ENCODE results near the gene BCL11A.

BCL11A gene

DNA sequence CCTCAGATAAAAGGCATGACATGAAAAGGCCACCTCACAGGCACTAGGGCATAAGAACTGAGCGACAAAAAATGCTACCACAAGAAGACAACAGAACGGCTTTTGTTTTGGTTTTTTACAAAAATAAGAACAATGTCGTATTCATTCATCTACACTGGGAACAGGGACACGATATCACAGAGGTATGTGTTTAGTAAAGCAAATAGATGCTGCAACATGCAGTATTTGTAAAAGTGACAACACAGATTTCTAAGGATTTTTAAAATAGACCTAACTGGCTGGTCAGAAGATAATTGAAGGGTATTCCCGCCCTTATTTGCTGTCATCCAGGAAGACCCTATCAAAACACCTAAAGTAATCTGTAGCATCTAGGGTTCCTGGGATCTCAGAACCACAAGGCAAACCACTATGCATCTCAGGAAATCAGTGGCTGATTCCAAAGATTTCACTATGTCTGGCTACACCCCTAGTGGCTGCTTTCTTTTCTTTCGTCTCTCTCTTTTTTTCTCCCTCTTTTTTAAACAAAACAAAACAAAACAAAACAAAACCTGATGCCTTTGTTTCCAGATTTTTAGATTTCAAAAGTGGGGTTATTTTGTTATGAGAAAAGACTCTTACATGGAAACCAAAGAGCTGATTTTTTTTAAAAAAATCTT lies 97.2 kb downstream of the BCL11A start:
- no peak for DNase-seq

DNA sequence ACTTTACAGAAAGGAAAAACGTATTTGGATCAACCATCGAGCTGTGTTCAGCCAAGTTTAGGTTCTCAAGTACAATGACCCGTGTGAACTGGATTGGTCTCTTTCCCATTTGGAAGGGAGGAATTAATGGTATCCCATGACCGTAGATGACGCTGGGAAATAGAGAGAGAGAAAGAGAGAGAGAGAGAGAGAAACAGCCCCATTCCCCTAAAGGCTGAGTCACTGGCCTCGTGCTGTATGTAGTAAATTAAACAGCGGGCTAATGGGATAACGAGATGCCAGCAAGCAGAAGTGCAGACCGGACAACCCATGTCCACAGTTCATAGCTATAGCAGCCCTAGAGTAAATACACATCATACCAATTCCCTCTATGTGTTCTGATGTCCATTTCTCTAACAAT lies 99.6 kb downstream of the BCL11A start:
- DNase-seq: no peak

DNA sequence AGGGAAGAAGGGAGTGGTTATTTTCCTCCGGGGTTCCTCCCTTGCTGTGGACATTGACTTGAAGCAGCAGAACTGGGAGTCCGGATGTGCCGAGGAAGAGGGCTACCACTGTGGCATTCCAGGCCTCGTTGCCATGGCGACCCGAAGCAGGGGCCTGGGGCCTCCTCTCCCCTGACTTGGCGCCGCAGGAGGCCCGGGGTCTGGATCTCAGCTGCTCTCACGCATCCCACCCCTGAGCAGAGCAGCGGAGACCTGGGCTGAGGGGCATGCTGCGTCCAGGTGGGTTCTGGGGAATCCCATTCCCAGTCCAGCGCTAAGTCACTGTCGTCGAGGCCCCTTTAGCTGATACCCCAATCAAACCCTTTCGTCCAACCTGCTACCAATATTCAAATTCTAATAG lies 100.2 kb downstream of the BCL11A start:
- no peak for DNase-seq

DNA sequence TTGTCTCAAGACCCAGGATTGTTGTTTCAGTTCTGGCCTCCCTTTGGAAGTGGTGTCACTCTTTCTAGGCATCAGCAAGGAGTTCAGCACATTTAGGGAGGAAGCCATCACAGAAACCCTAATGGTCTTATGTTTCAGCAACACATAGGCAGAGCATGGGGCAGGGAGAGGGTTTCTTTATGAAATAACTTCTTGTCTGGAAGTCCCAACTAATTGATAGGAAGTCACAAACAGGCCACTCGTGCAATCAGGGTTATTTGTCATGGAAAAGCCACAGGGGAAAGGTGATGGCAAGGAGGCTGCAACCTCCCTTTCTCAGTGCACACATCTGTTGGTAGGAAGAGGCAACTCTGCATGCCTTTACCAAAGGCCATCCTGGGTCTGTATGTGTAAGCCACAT lies 103.0 kb downstream of the BCL11A start:
- DNase-seq: no peak

- no peak for DNase-seq
These were observed 105.5 kb downstream of the BCL11A start for GRCh38 chr2:60447943-60448342.

DNA sequence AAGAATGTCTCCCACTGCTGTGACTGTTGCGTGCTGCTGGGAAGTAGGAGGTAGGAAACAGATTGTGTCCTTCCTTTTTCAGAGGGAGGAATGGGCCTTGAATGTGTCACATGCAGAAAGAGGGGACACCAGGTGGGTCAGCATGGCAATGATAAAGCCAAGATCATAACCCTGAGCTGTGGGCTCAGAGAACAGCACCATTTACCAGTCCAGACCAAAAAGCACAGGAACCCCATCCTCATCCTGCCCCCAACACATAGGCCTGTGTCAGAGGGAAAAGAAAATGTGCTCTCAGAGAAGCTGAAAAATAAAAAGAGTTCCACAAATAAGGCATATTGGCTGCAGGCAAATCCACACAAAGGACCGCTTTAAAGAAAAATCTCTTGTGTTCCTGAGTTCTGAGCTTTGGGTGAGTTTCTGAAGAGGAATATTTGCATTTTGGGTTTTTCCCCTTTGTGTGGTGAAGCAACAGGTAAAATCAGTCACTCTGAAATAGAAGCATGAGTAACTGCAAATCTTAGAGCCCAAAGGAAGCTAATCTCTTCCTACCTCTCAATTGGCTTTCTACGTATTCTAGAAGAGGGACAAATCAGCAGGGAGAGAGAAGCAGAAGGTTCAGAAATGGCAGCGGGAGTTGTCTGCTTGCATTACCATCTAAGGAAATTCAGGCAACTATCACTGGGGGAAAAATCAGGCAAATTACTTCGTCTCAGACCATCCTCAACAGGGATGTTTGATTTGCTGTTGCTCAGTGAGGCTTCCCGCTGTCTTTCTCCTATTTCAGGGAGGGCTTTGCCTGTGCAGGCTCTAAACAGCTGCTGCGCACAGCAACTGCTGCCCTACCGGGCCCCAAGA lies 106.8 kb downstream of the BCL11A start:
- DNase-seq: no peak

DNA sequence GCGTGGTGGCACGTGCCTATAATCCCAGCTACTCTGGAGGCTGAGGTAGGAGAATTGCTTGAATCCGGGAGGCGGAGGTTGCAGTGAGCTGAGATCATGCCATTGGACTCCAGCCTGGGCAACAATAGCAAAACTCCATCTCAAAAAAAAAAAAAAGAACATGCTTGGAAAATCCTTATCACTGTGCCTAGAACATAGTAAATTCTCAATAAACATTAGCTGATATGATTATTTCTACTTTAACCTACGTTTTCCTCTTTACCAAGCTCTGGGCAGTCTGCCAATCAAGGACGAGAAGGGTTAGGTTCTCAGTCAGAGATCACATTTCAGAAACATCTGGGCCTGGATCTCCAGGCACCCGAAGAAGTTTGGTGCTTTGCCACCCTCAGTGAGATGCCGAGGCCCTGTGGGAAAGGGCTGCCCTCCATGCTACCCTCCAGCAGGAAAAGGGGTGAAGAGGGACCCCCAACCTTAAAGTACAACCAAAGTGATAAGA lies 107.7 kb downstream of the BCL11A start:
- no peak for DNase-seq

DNA sequence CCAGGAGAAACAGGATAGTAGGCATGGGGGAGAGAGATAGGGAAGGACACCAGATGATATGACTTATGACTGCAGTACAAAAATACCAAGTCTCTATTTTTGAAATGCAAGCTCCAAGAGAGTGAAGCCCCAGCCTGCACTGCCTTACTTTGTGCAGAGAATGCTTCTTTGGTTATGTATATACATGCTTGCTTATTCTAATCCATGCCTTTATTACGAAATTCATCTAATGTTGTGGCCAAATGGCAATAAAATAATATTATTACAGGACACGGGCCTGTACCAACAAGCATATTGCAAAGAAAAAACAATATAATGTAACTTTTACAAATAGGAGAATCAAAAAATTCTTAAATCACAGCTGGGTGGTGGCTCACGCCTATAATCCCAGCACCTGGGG lies 110.8 kb downstream of the BCL11A start:
- no peak for DNase-seq

- no peak for DNase-seq
These were observed 111.7 kb downstream of the BCL11A start for GRCh38 chr2:60441800-60442199.

DNA sequence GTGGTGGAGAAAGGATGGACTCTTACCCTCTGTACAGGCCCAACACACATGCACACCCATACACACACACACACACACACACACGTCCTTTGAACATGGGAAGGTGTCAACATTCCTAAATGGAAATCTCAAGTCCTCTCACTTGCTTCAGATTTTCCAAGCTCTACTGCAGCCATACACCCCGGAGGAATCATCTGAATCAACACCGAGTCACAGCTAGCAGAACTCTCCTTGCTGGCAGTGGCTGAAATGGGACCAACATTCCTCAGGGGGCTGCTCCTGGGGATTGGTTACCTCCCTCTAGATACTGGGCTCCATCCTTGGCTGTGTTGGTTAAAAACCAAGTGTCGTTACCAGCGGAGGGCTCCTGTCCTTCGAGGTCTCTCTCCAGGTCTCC lies 112.7 kb downstream of the BCL11A start:
- DNase-seq: no peak

- no peak for DNase-seq
These were observed 113.2 kb downstream of the BCL11A start for GRCh38 chr2:60440079-60440766.

GRCh38 chr2:60439219-60439974 lies 114.1 kb downstream of the BCL11A start:
- DNase-seq: no peak

- DNase-seq: no peak
These were observed 114.8 kb downstream of the BCL11A start for GRCh38 chr2:60438653-60439052.

DNA sequence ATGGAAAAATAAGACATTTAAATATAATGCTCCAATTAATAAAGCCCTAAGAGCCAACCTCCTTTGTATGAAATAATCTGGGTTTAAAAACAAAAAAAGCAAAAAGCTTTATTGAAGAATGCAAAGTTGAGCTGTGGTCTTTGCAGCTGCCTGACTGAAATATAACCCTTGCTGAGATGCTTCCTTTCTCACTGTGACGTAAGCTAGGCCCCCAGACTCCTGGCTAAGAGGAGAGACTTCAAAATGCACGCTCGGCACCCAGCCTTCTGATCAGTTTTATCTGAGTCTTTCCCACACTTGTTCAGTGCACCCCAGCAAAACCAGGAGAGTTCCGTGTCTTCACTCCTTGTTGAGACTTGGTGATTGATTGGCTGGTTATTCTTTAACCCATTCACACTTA lies 115.3 kb downstream of the BCL11A start:
- no peak for DNase-seq

GRCh38 chr2:60437080-60437696 lies 116.3 kb downstream of the BCL11A start:
- no peak for DNase-seq

- no peak for DNase-seq
These were observed 120.3 kb downstream of the BCL11A start for GRCh38 chr2:60433018-60433596.

DNA sequence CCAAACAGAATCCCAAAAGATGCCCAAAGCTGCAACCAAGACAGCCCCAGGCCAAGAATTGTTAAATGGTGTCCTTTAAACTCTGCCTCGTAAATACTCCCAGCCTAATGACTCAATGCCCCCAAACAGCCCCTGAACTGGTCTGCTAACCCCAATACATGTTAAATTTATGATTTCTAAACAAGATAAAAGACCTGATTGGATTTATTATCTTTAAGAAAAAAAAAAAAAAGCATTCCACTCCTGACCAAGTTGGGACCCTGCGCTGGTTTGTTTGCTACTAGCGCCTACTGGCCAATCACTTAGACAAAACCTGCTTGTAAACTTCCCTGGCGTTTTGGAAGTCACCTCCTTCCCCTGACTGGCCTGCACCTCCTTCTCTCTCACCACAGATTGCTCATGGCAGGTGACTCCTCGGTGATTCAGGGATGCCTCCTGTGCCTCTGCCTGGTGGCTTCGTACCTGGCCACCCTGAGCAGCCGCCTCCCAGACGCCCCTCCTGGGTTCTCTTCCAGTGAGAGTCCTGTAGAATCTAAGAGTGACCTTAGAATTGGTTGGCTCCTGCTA lies 121.3 kb downstream of the BCL11A start:
- no peak for DNase-seq

- no peak for DNase-seq
These were observed 123.8 kb downstream of the BCL11A start for GRCh38 chr2:60429681-60430080.

GRCh38 chr2:60426880-60427279 lies 126.6 kb downstream of the BCL11A start:
- DNase-seq: no peak

DNA sequence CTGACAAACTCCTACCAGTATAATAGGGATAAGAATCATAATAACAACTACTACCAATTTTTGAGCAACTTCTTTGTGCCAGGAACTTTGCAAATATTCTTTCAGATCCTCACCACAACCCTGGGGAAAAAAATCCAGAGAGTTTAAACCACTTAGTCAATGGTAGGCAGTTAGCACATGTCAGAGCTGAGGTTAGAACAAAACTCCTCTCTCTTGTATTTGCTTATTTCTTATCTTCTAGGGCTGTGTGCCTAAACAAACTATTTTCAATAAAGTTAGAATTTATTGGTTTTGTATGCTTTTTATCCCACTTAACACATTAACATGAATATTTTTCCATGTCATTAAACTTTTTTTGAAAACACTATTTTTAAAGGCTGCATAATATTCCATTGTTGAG lies 127.1 kb downstream of the BCL11A start:
- DNase-seq: no peak

GRCh38 chr2:60424233-60424632 lies 129.2 kb downstream of the BCL11A start:
- no peak for DNase-seq

DNA sequence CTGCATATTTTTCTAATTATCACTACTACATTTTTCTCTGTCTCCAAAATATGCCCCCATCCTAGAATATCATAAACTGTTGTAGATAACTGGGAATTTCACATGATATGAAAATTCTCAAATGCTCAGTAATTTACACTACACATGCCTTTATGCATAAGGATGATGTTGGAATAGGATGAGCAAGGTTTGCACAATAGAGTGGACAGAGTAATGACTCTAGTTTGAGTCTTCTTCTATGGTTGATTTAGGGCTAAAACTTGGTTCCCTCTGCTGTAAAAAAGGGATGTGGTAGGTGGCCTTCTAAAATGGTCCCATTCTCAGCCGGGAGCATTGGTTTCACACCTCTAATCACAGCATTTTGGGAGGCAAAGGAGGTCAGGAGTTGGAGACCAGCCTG lies 129.9 kb downstream of the BCL11A start:
- DNase-seq: no peak
